Suppressor macrophage (primary cell): Measurements from ENCODE around the gene MRPS6.

Experiments
- DNase-seq, 4 experiments: peaks; one replicate each; pipeline ENCODE4 v3.0.0-alpha.2; 2020 to 2022
- total RNA-seq, 17 experiments: gene quantifications; one replicate each; lab custom pipeline; 2026; ENCODE audit warnings: mixed read lengths in 6 of 17, inconsistent platforms in 3 of 17; lab: John Stamatoyannopoulos, UW

MRPS6 gene
- total RNA-seq: 4.3 to 55.2 (median 15.1) reads per million in 17 experiments

- peak; percentile 92 to 97 (median 94) for DNase-seq
Observed at GRCh38 chr21:34073032-34073748, at the start of gene MRPS6, which contains the start of gene SLC5A3. Gene MRPS6 (plus strand): TSS chr21:34073578. CDS start chr21:34073701, 123 bp downstream. Gene SLC5A3 (plus strand): TSS chr21:34073578. CDS start chr21:34095199, 21,621 bp downstream.

GRCh38 chr21:34023691-34024373, 49.5 kb upstream of the MRPS6 start:
- DNase-seq: no peak

- no peak for DNase-seq
Observed at GRCh38 chr21:34024374-34024693, 49.0 kb upstream of the MRPS6 start.

- DNase-seq: no peak
Observed at GRCh38 chr21:34027721-34028461, 45.5 kb upstream of the MRPS6 start.

- DNase-seq: peak in 3 of 4 experiments; percentile 46 to 55 (median 53)
Observed at GRCh38 chr21:34029743-34030528, 43.4 kb upstream of the MRPS6 start.

- DNase-seq: no peak
Observed at GRCh38 chr21:34031835-34032370, 41.5 kb upstream of the MRPS6 start.

GRCh38 chr21:34034369-34035014, 38.9 kb upstream of the MRPS6 start:
- no peak for DNase-seq

GRCh38 chr21:34035619-34036354, 37.6 kb upstream of the MRPS6 start:
- no peak for DNase-seq

GRCh38 chr21:34037009-34037795, 36.2 kb upstream of the MRPS6 start:
- peak in 1 of 4 experiments; percentile 39 for DNase-seq

GRCh38 chr21:34039678-34040382, 33.5 kb upstream of the MRPS6 start:
- DNase-seq: no peak

GRCh38 chr21:34042735-34043134, 30.6 kb upstream of the MRPS6 start:
- peak in 1 of 4 experiments; percentile 18 for DNase-seq

- DNase-seq: no peak
Observed at GRCh38 chr21:34043333-34043732, 30.0 kb upstream of the MRPS6 start.

- DNase-seq: no peak
Observed at GRCh38 chr21:34046917-34047316, 26.5 kb upstream of the MRPS6 start.

- DNase-seq: no peak
Observed at GRCh38 chr21:34047835-34048234, 25.5 kb upstream of the MRPS6 start.

GRCh38 chr21:34052171-34052570, 21.2 kb upstream of the MRPS6 start:
- no peak for DNase-seq

GRCh38 chr21:34054259-34054658, 19.1 kb upstream of the MRPS6 start:
- DNase-seq: no peak

- DNase-seq: peak; percentile 50 to 75 (median 68)
Observed at GRCh38 chr21:34055615-34056014, 17.8 kb upstream of the MRPS6 start.

GRCh38 chr21:34061983-34062382, 11.4 kb upstream of the MRPS6 start:
- peak in 1 of 4 experiments; percentile 11 for DNase-seq

GRCh38 chr21:34065027-34065426, 8.4 kb upstream of the MRPS6 start:
- peak; percentile 50 to 78 (median 66) for DNase-seq
